Activated CD8-positive, alpha-beta memory T cell treated with anti-CD3 and anti-CD28 coated beads, Interleukin-2, amount 50 U/mL, for 48 hours (primary cell): ENCODE measurements around the gene PRLHR.
"Not testable (repeated sequence)": the region's sequence is repeated elsewhere in the genome, so short reads cannot be mapped to it uniquely, and the experiment has no call there.

Experiments used
- DNase-seq: peaks from one replicate; pipeline ENCODE4 v3.0.0-alpha.2; 2020

Gene PRLHR

GRCh38 chr10:118595598-118596425, at the start of gene PRLHR:
TSS of gene PRLHR (minus strand) at chr10:118595648. CDS start at chr10:118595244, 404 bp downstream.
- no peak for DNase-seq

- DNase-seq: no peak
These were observed 46.8 kb upstream of the PRLHR start for GRCh38 chr10:118642228-118642627.

DNA sequence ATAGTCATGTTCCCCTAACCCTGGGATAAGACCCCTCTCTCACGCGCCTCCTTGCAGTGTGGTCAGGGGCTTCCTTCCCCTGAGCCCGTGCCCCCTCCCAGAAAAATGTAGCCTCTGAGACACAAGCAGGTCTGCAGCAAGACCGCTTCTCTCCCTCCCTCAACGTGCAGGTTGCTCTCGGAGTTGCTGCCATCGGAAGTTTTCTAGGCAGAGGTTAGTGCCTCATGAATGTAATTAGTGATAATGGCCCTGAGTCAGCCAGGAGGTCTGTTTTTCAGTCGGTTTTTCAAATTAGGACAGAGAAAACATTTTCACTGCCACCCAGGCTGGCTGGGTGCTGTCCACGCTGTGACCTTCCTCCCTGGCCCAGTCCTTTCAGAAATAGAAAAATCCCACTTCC, 43.2 kb upstream of the PRLHR start:
- no peak for DNase-seq

- DNase-seq: no peak
These were observed 40.4 kb upstream of the PRLHR start for GRCh38 chr10:118635674-118636402.

DNA sequence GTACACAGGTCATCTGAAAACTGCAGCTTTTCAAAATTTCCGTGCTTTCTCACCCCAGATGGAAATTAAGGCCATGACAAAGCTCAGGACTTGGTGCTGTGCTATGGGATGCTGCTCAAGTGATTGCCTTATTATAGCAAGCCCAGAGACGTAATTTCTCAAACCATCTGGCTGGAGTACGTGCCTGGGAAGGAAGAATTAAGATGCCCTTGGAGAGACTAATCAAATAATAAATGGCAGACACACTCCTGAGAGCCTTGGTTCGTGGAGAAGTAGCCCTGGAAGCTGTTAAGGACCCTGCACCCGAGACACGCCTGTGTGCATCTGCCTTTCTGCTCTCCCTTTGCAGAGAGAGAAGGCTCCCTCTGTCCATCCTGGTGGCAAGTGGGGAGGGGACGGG, 38.3 kb upstream of the PRLHR start:
- DNase-seq: no peak

DNA sequence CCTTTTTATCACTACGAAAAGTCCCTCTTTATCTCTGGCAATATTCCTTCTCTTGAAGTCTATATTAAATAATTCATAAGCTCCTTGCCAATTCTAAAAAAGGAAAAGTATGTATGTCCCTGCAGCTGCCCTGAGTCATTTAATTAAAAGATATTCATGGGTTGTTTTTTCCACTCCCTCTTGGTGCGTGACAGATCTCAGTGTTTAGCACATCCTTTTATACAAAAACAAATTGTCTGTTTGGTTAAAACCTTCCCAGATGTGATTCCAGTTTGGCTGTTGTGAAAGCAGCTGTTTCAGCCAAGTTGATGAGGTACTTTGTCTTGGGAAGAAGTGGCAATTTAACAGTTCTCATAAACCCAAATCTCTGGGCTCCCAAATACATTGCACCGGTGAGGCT, 33.8 kb upstream of the PRLHR start:
- DNase-seq: no peak

GRCh38 chr10:118628397-118628796, 32.9 kb upstream of the PRLHR start:
- DNase-seq: no peak

DNA sequence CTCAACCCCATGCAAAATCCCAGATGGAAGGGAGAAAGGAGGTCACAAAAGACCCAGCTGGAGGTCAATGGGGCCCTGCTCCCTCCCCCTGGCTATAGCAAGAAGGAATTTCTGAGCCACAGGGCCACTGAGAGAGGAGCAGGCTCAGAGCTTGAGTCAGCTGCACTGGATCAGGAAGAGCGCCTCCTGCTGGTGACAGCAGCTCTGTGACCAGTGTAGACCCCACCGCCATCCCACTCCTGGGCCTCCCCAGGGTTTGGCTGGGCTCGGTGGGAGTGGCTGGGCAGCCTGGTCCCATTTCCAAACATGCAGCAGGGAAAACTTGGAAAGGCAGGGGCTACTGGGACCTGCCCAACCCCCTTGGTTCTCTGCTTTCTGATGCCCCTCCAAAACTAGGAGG, 31.5 kb upstream of the PRLHR start:
- no peak for DNase-seq

DNA sequence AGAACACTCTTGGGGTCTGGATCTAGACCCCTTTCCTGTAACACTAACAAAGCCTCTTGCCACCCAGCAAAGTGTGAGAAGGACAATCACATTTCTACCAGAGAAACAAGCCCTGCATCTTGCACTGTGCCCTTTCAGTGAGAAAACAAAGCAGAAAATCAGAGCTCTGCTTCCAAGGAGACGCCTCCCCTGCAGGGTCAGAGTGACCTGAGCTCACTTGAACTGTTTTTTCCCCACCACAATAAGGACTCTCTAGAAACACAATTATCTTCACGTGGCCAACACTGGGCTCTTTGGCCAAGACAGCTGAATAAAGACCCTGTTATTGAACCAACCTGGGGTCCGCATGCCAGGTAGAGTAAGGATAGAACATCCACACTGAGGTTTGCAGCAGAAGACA, 30.1 kb upstream of the PRLHR start:
- no peak for DNase-seq

- no peak for DNase-seq
These were observed 29.3 kb upstream of the PRLHR start for GRCh38 chr10:118624747-118625146.

- no peak for DNase-seq
These were observed 26.0 kb upstream of the PRLHR start for GRCh38 chr10:118621304-118621942.

- not testable (repeated sequence) for DNase-seq
These were observed 18.4 kb upstream of the PRLHR start for GRCh38 chr10:118613863-118614262.

DNA sequence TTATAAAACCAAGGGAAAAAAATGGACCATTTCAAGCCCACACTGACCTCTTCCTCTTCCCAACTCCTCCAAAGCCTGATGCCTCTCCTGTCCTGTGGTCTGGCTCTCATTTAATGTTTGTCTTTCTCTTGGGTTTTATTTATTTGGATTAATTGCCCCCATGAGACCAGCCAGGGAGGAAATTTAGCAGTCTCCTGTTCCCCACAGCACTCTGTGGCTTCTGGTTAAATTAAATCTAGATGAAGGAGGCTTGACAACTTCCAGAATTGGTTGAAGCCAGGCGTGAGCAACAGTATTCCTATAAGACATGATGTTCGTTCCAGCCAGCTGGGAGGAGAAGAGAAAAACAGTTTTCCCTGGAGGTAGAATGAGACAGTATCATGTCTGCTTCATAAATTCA, 15.1 kb upstream of the PRLHR start:
- DNase-seq: no peak

- DNase-seq: no peak
These were observed 12.4 kb upstream of the PRLHR start for GRCh38 chr10:118607768-118608354.

GRCh38 chr10:118605694-118606093, 10.2 kb upstream of the PRLHR start:
- DNase-seq: no peak

- no peak for DNase-seq
These were observed 1.1 kb upstream of the PRLHR start for GRCh38 chr10:118596426-118597124.

DNA sequence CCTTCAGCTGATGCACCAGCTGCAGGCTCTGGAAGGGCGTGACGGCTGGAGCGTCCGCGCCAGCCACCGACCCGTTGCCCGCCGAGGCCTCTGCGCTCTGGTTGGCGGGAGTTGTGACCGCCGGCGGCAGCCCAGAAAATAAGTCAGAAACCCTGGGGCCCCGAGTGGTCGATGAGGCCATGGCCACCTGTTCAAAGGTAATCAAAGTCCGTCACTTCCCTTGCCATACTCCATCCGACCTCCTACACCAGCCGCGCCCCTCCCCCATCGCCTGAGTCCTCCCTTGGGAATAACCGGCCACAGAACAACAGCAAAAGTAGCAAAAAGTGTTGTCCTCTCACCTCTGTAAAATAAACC, 406 bp downstream of the PRLHR start:
- DNase-seq: no peak

DNA sequence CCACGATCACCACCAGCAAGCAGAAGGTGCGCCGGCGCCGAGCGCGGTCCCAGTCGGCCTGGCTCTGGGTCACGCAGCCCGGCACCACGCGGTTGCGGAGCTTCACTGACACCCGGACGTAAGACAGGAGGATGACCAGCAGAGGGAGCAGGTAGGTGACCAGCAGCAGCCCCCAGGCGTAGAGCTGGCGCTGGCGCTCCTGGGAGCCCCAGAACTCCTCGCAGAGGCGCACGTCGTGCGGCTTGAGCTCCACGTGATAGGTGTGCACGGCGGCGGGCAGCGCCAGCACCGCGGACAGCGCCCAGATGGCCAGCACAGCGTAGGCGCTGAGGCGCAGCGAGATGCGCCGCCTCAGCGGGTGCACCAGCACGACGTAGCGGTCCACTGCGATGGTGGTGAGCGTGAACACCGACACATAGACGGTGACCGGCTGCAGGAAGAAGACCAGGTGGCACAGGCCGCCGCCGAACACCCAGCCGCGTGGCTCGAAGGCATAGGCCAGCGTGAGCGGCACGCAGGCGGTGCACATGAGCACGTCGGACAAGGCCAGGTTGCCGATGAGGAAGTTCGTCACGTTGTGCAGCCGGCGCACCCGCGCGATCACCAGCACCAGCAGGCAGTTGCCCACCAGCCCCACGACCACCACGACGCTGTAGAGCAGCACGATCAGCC, 920 bp downstream of the PRLHR start:
- DNase-seq: peak; percentile 65

DNA sequence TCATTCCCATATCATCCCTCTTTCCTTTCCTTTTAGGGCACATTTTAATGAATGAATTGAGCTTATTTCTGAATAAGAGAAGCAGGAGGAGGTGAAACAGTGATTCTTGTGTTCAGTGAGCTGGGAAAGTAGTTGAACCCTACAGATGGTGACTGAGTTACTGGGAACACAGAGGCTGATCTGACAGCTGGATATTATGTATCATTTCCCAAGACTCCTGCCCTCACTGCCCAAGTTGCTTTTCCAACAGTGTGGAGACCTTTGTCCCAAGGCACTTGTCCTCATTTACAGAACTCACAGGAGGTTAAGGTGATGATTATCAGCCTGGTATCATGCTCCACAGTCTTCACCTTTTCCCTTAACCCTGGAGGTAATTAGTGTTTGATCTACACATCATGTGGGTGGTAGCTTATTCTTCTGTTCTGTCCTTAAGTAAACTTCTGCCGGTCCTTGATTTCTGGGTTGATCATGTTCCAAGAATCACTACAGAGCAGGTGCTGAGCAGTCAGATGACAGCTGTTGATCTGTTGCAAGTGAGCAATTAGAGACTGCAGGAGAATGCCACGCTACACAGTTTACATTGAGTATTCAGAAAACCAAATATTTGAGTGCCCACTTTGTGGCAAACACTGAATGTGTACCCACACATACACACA, 2.6 kb downstream of the PRLHR start:
- DNase-seq: no peak

- no peak for DNase-seq
These were observed 5.1 kb downstream of the PRLHR start for GRCh38 chr10:118590334-118590733.

GRCh38 chr10:118587881-118588651, 7.4 kb downstream of the PRLHR start:
- DNase-seq: no peak
